ENCODE results near the gene CCNK. TPM values are rescaled to one million over a fixed set of nuclear protein-coding genes. Genes with fewer than 3 reads are reported as not detected.
A peak's percentile ranks its signal among the peaks of the same experiment; 100 is the strongest.

CCNK gene
- total RNA-seq, 2 donors from 2014 or later, result 5.3 to 9.6 TPM

DNA sequence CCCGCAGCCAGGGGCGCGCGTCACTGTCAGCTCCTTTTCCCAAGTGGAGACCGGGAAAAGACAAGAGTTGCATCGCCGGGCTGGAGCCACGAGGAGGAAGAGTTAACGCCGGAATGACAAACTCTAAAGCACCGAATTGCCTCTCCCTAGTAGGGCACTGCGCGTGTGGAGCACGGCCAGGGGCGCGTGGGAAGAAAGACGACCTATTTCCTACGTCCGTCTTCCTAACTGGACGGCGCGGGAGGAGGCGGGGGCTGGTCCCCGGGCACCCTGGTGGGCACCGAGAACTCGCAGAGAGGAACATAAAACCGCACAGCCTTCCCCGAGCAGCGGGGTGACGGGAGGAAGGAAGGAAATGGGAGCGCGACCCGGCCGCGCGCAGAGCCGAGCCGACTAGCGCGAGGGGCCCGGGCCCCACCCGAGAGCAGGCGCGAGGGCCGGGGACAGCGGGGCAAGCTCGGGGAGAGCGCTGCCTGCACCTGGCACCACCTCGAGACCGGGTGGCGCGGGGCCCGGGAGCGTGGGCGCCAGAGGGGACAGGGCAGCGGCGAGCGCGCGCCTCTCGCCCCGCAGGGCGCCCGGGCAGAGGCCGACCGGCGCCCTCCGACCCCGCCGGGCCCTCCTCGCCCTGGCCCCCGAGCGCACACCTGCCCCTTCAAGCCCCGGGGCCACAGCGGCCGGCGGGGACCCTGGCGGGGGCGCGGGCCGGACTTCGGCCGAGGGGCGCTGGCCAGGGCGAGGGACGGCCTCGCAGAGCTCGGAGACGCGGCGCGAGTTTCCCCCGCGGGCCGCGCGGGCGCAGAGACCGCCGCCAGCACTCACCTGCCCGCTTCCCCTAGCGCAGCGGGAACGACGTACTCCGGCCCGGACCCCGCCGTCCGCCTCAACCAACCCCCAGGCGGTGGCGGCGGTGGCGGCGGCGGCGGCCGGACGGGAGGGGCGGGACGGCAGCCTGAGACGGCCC, 1.0 kb upstream of the CCNK start, which contains the start of gene SETD3:
SETD3 (minus strand) TSS at position 954 of the 964 bp plus-strand sequence. CDS start 15,054 bp downstream, outside the sequence.
- no peaks in the 10 kb centered on the region for H3K9me3 ChIP-seq
- H3K27ac ChIP-seq, result peak within 1 kb of the TSS; percentile 77 to 96 (median 94)
- 1% methylated on average over 44 to 53 of the region's 122 CpGs for whole genome bisulfite sequencing, 2 donors
- H3K4me1 ChIP-seq, result peaks cover 33% of the 10 kb centered on the region
- DNase-seq (peak; percentile 48 to 62 (median 58)), ATAC-seq (peak; percentile 0)
- H3K36me3 ChIP-seq (replicated peaks in 1 of 2; ENCODE audit: insufficient read depth in 1 of 2, low read depth in 2 of 2), result no peaks in the 10 kb centered on the region
- TF ChIP-seq, protein P1, sequence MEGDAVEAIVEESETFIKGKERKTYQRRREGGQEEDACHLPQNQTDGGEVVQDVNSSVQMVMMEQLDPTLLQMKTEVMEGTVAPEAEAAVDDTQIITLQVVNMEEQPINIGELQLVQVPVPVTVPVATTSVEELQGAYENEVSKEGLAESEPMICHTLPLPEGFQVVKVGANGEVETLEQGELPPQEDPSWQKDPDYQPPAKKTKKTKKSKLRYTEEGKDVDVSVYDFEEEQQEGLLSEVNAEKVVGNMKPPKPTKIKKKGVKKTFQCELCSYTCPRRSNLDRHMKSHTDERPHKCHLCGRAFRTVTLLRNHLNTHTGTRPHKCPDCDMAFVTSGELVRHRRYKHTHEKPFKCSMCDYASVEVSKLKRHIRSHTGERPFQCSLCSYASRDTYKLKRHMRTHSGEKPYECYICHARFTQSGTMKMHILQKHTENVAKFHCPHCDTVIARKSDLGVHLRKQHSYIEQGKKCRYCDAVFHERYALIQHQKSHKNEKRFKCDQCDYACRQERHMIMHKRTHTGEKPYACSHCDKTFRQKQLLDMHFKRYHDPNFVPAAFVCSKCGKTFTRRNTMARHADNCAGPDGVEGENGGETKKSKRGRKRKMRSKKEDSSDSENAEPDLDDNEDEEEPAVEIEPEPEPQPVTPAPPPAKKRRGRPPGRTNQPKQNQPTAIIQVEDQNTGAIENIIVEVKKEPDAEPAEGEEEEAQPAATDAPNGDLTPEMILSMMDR (IDR thresholded peaks at IDR 0.05), result peak in 3 of 7 experiments; percentile 15 to 23 (median 21)
- TF ChIP-seq POLR2A (IDR thresholded peaks at IDR 0.05), result peak; percentile 21 to 47 (median 39)
- intact Hi-C loops (cut with DNase I), result no loop called here
- H3K27me3 ChIP-seq, result no peaks in the 10 kb centered on the region
- H3K4me3 ChIP-seq, result peak within 1 kb of the TSS; percentile 78 to 95

DNA sequence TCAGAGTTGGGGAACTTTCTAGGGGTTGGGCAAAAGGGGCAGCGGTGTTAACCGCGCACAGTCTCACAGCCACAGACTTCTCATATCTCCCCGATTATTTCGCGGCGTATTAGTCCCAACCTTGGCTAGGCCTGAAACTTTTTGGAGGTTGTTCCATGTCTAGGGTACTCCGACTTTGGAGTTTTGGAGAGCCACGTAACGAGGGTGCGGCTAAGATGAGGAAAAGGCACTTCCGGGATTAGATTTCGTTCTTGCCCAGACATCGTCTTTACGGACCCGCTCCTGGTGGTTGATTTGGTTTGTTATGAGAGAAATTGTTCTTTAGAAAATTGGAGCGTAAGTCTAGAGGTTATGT, 513 bp downstream of the CCNK start:
- peak in 2 of 4 donors; percentile 13 to 16 for DNase-seq
- 0 to 1% methylated on average over 17 of the region's 17 CpGs for WGBS, 2 donors
- no peaks in the 10 kb centered on the region for H3K9me3 ChIP-seq
- peaks cover 30% of the 10 kb centered on the region for H3K4me1 ChIP-seq
- TF ChIP-seq POLR2A (IDR thresholded peaks at IDR 0.05), result no peak
- TF ChIP-seq, protein P1 (IDR thresholded peaks at IDR 0.05), result no peak
- no peaks in the 10 kb centered on the region for H3K36me3 ChIP-seq (replicated peaks in 1 of 2; ENCODE audit: insufficient read depth in 1 of 2, low read depth in 2 of 2)
- no peaks in the 10 kb centered on the region for H3K27me3 ChIP-seq
- peak overlapping the region; percentile 77 to 96 (median 94) for H3K27ac ChIP-seq
- no peak for ATAC-seq
- peak overlapping the region; percentile 78 to 95 for H3K4me3 ChIP-seq
- intact Hi-C loops (cut with DNase I), result no loop called here

DNA sequence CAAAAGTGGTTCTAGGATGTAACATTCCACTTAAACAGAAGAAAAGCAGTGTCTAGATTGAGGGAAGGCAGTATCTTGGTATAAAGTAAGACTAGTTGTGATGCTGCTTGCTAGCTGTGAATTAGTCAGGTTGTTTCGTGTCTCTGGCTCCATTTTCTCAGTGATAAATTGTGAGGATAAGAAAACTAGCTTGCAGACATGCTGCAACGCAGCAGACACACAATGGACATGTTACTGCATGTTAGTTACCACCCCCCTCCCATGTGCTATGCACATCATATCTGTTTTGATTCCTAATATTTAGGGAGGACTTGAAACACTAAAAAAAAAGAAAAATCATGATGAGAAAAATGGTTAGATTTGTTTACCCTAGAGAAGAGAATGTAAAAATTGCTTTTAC, 2.9 kb downstream of the CCNK start:
- Histone ChIP-seq H3K36me3 (replicated peaks in 1 of 2; ENCODE audit: insufficient read depth in 1 of 2, low read depth in 2 of 2) (no peaks in the 10 kb centered on the region), H3K27me3 (no peaks in the 10 kb centered on the region), H3K4me3 (no peak overlapping the region), H3K4me1 (peaks cover 29% of the 10 kb centered on the region), H3K9me3 (no peaks in the 10 kb centered on the region), H3K27ac (no peak overlapping the region)
- no peak for ATAC-seq
- DNase-seq, result no peak
- intact Hi-C loops (cut with DNase I), result no loop called here
- TF ChIP-seq, protein P1 (IDR thresholded peaks at IDR 0.05), result no peak
- TF ChIP-seq POLR2A (IDR thresholded peaks at IDR 0.05), result no peak
- 24 to 29% methylated on average over 2 of the region's 2 CpGs for WGBS, 2 donors

DNA sequence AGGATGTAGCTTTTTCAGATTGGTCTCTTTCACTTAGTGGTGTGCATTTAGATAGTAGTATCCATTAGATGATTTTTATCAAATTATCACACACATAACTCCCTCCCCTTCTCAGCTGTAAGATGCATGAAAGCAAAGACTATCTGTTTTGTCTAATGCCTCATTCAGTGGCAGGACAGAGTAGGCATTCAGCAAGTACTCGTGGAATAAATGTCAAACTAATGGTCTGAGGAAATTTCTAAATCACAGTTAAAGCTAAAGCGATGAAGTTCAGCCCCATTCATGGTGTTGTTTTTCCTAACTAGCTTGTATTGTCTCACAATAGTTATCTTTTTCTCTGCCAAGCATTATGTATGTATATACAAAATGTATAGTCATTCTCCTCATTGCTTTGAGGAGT, 16.1 kb downstream of the CCNK start:
- Histone ChIP-seq H3K4me1 (no peaks in the 10 kb centered on the region), H3K27me3 (no peaks in the 10 kb centered on the region), H3K27ac (no peak overlapping the region), H3K9me3 (no peaks in the 10 kb centered on the region), H3K4me3 (no peak overlapping the region), H3K36me3 (replicated peaks in 1 of 2; ENCODE audit: insufficient read depth in 1 of 2, low read depth in 2 of 2) (peaks cover 15 to 30% of the 10 kb centered on the region in 2 donors)
- TF ChIP-seq POLR2A (IDR thresholded peaks at IDR 0.05), result no peak
- TF ChIP-seq, protein P1 (IDR thresholded peaks at IDR 0.05), result no peak
- whole genome bisulfite sequencing, 2 donors, result 88 to 90% methylated on average over 2 of the region's 2 CpGs
- intact Hi-C loops (cut with DNase I), result no loop called here
- DNase-seq (no peak), ATAC-seq (no peak)
